ENCODE data around the gene ZNF783. TPM values are rescaled to one million over a fixed set of nuclear protein-coding genes. Genes with fewer than 3 reads are reported as not detected.

The ZNF783 gene
- total and polyA plus RNA-seq, 9 of the 15 experiments (the other 6 are each of a cell fraction or from before 2014, with no cell fraction given) = 0.66 to 11.2 (median 5.4) TPM

DNA sequence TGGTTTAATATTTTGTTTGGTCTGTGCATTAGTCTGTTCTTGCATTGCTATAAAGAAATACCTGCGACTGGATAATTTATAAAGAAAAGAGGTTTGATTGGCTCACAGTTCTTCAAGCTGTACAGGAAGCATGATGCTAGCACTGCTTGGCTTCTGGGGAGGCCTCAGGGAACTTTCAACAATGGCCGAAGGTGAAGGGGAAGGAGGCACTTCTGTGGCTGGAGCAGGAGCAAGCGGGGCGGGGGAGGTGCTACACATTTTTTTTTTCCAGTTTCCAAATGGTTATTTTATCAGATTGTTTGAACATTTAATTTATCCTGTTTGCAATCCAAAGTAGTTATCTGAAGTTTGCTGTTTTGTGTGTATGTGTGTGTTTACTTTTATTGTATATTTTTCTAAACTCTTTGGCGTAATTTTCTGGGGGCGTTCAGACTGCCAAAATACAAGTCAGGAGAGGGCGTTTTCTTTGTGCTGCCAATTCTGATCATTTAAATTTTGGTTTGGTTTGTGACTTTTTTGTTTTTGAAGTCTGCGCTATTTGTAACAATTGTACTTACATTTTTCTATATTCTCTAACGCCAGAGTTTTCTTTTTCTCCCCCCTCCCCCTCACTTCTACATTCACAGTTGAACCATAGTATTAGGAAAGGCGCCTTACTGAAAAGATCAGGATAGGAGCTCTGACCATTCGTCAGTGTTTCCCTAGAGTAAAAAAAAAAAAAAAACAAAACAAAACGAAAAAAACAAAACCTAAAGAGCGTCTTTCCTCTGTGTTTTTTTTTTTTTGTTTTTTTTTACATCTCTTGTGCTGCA is 58.5 kb downstream of the ZNF783 start (continued):
- no peak for TF ChIP-seq ZNF785 (CRISPR knock-in tag; IDR thresholded peaks at IDR 0.05)
- TF ChIP-seq, protein P1, sequence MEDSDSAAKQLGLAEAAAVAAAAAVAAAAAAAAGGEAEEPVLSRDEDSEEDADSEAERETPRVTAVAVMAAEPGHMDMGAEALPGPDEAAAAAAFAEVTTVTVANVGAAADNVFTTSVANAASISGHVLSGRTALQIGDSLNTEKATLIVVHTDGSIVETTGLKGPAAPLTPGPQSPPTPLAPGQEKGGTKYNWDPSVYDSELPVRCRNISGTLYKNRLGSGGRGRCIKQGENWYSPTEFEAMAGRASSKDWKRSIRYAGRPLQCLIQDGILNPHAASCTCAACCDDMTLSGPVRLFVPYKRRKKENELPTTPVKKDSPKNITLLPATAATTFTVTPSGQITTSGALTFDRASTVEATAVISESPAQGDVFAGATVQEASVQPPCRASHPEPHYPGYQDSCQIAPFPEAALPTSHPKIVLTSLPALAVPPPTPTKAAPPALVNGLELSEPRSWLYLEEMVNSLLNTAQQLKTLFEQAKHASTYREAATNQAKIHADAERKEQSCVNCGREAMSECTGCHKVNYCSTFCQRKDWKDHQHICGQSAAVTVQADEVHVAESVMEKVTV (CRISPR knock-in tag; IDR thresholded peaks at IDR 0.05) = no peak
- TF ChIP-seq NFRKB (IDR thresholded peaks at IDR 0.05; ENCODE audit: low read depth) = peak; percentile 90
- TF ChIP-seq, protein P2, sequence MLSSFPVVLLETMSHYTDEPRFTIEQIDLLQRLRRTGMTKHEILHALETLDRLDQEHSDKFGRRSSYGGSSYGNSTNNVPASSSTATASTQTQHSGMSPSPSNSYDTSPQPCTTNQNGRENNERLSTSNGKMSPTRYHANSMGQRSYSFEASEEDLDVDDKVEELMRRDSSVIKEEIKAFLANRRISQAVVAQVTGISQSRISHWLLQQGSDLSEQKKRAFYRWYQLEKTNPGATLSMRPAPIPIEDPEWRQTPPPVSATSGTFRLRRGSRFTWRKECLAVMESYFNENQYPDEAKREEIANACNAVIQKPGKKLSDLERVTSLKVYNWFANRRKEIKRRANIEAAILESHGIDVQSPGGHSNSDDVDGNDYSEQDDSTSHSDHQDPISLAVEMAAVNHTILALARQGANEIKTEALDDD (IDR thresholded peaks at IDR 0.05) = no peak
- peak; percentile 48 for TF ChIP-seq TAF1 (IDR thresholded peaks at IDR 0.05; ENCODE audit: control insufficient read depth, extremely low read depth, insufficient read depth, low read length, severe bottlenecking)
- no peak for TF ChIP-seq RAD21 (CRISPR knock-in tag; conservative IDR thresholded peaks at IDR 0.05 in 1 of 2, IDR thresholded peaks at IDR 0.05 in 1 of 2)
- TF ChIP-seq, protein P3, sequence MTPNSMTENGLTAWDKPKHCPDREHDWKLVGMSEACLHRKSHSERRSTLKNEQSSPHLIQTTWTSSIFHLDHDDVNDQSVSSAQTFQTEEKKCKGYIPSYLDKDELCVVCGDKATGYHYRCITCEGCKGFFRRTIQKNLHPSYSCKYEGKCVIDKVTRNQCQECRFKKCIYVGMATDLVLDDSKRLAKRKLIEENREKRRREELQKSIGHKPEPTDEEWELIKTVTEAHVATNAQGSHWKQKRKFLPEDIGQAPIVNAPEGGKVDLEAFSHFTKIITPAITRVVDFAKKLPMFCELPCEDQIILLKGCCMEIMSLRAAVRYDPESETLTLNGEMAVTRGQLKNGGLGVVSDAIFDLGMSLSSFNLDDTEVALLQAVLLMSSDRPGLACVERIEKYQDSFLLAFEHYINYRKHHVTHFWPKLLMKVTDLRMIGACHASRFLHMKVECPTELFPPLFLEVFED (CRISPR knock-in tag; conservative IDR thresholded peaks at IDR 0.05) = 0 out of 2 replicates have a peak, but pooled peaks have one; percentile 22
- TF ChIP-seq CBX8 (IDR thresholded peaks at IDR 0.05; ENCODE audit: borderline replicate concordance, extremely low read depth, low read depth, low read length, poor library complexity, severe bottlenecking) = peak; percentile 94
- TF ChIP-seq DPF2 (IDR thresholded peaks at IDR 0.05) = peak; percentile 47; the same call in 1 of the 2 replicates
